HG03469 (cell line): ENCODE measurements around the gene RRP8.

Experiments
- ATAC-seq: cut with Tn5 transposase; IDR thresholded peaks from one replicate; pipeline ENCODE4 v1.9.1; 2021; ENCODE audit warnings: mild to moderate bottlenecking, moderate library complexity, moderate number of reproducible peaks; ENCODE audit not compliant: unreplicated experiment

Gene RRP8

GRCh38 chr11:6603287-6604080 lies at the start of gene RRP8, which contains the start of gene ILK:
TSS of gene RRP8 (minus strand) at chr11:6603616. CDS start at chr11:6603502, 114 bp downstream.
TSS of gene ILK (plus strand) at chr11:6603774. CDS start at chr11:6604272, 498 bp downstream.
- ATAC-seq: peak; percentile 51

DNA sequence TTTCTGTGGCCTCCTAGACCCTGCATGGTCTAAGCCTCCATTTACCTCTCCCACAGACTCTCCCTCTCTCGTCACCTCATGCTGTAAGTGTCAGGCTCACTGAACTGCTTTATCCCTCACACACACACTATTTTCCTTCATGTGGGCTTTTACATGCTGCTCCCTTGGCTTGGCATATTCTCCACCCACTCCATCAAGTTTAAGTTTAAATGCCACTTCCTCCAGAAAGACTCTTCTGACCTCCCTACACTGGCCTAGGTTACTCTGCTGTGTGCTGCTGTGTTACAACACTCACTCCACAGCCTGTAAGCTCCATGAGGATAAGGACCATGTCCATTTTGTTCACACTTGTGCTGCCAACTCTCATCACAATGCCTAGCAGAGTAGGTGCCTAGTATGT lies 49.7 kb upstream of the RRP8 start:
- no peak for ATAC-seq

- ATAC-seq: no peak
These were observed 48.8 kb upstream of the RRP8 start for GRCh38 chr11:6652182-6652581.

- ATAC-seq: no peak
These were observed 47.6 kb upstream of the RRP8 start for GRCh38 chr11:6650980-6651379.

DNA sequence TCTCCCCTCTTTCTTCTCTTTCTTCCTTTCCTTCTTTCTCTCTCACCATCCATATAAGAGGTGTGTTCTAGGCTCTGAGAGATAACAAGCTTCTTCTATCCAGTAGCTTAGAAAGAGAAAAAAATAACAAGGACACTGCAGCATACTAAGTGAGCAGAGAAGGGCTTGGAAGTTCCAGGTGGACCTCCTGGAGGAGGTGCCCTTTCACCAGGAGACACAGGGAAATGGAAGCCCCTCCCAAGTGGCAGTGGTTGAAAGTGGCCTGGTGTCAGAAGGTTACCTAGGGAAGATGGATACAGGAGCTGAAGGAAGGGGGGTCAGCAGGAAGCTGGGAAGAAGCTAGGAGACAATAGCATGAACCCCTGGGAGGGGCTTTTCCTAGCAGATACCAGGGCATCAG lies 46.7 kb upstream of the RRP8 start:
- ATAC-seq: no peak

DNA sequence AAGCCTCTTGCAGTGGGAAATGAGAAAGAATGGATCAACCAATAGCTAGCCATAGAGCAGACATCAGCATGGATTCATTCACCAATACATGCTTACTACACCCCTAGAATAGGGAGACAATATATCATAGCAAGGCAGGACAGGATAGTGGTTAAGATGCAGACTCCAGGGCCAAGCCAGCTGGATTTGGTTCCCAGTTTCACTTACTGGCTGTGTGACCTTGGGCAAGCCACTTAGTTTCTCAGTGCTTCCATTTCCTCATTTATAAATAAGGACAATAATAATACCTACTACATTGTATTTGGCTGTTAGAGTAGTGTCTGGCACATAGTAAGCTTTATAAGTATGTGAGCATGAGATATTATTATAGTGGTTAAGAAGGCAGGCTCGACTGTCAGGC lies 45.1 kb upstream of the RRP8 start:
- no peak for ATAC-seq

GRCh38 chr11:6647836-6648235 lies 44.4 kb upstream of the RRP8 start:
- ATAC-seq: no peak

GRCh38 chr11:6646918-6647679 lies 43.7 kb upstream of the RRP8 start:
- peak; percentile 85 for ATAC-seq

DNA sequence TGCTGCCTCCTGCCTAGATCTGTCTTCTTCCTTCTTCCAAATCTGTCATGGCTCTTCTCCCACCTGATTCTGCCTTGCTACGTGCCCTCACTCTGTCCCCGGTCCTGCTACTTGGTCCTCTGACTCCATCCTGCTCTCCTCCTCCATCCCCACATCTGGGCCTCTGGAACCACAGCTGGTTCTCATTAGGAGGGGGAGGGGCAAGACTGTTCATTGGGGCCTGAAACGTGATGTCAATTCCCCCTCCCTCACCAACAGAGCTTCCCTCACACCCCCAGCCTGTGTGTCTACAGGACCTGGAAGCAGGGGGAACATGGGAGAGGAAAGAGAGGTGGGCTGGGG lies 43.1 kb upstream of the RRP8 start:
- no peak for ATAC-seq

DNA sequence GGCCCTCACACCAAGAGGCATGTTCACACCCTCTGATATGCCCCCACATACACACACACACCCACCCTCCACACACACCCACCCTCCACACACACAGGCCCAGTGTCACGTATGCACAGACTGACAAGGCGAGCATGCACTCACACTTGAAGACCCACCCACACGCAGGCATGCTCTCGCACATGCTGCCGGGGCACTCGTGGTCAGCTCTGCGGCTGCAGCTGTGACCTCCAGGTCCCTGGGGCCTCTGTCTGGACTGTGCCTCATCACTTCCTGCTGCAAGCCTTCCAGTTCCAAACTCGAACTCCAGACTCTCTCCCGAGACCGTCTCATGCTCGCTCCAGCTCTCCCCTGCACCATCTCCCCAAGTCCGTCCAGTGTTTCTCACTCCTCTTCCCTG lies 42.7 kb upstream of the RRP8 start:
- ATAC-seq: no peak

DNA sequence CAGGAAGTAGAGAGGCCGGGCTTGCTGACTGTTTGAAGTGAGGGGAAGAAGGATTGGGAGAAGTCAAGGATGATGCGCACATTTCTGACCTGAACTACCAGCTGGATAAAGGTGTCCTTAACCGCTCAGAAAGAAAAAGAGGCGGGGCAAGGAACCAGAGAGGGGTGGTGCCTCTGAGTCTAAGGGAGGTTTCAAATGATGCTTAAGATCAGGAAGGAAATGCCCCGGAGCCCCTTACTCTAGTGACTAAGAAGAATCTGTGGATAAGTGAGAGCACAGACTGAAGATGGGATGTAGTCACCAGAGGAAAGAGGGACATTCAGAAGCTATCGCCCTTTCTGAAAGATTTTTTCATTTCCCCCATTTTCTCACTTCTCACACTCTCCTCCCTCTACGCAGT lies 39.5 kb upstream of the RRP8 start:
- ATAC-seq: no peak

- ATAC-seq: no peak
These were observed 37.7 kb upstream of the RRP8 start for GRCh38 chr11:6640985-6641701.

DNA sequence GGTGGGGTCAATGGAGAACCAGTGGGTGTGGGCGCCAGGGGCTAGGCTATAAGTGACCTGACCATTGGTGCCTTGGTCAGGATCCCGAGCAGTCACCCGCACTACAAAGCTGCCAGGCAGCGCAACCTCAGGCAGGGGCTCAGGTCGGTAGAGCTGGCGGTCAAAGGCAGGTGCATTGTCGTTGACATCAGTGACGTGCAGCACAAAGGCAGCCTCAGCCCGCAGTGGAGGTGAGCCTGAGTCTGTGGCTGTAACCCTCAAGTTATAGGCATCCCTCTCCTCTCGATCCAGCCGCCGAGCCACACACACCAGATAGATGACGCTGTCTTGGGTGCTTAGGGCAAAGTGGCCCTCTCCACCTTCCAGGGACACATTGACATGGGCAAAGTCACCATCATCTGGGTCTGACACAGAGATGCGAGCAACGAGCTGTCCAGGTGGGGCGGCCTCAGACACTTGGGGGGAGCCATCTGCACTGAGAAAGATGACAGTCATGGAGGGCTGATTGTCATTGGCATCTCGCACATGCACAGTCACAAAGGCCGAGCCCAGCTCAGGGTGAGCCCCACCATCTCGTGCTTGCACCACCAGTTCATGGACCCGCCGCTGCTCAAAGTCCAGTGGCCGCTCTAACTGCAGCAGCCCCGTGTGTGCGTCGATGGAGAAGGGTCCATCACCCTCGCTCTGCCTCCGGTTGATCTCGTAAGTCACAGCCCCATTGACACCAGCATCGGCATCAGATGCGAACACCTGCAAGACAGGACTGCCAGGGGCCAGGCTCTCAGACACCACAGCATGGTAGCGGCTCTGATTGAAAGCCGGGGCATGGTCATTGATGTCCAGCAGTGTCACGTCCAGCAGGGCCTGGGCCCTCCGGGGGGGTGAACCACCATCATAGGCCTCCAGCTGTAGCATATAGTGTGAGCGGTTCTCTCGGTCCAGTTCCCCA lies 36.9 kb upstream of the RRP8 start:
- no peak for ATAC-seq

GRCh38 chr11:6638429-6638828 lies 35.0 kb upstream of the RRP8 start:
- no peak for ATAC-seq

GRCh38 chr11:6637871-6638270 lies 34.5 kb upstream of the RRP8 start:
- ATAC-seq: no peak

- no peak for ATAC-seq
These were observed 33.1 kb upstream of the RRP8 start for GRCh38 chr11:6636480-6636879.

DNA sequence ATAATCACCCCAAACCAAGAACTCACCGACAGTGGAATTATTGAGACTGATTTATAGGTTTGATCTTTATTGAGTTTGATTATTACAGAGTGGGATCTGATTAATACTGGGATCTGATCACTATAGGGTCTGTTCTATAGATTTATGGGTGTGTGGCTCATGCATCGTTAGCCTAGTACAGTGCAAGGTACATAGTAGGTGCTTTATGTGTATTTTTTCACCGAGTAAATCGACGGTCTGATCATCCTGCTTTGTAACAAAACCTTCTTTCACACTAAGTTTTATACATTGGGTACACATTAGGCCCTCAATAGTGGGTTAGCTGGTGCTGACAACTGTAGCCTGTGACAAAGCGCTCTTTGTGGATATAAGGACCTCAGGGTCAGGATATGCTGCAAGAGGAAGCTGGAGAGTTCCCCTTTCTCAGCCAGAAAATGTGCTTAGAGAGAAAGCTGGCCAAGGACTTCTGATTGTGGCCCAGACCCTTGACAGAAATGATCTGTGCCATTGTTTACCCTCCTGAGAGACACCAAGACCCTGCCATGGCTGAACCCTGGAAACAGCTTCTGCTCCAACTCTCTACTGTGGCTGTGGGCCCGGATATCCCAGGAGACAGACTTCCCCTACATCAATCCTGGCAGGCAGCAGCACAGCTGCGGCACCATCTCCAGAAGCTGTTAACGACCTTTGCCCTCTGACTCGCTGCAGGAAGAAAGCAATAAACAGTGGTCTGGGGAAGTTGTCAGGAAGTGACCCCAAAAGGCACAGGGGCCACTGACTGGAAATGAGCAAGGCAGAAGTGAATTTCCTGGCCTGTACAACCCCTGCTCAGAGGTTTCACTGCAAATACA lies 31.9 kb upstream of the RRP8 start:
- ATAC-seq: no peak

GRCh38 chr11:6634534-6634933 lies 31.1 kb upstream of the RRP8 start:
- no peak for ATAC-seq
